Endothelial cell of umbilical vein (primary cell): ENCODE data around the gene GOLPH3. TPM values are rescaled to one million over a fixed set of nuclear protein-coding genes. Genes with fewer than 3 reads are reported as not detected.
"Not testable (repeated sequence)": the region's sequence is repeated elsewhere in the genome, so short reads cannot be mapped to it uniquely, and the experiment has no call there.

Experiments used
- BruUV-seq: library from RNA; stranded (reverse); fragments of 400-500 nt; replicated peaks from 2 replicates; lab custom pipeline; 2021; lab: Mats Ljungman, UMichigan
- CTCF ChIA-PET: fragments of 300-600, 350-600 bp; sonication (Branson Sonifier 250); formaldehyde crosslinking; loops from one replicate; lab custom pipeline; 2021; ENCODE audit warnings: antibody characterized with exemption, inconsistent platforms; lab: Charles Lee
- POLR2A ChIA-PET: fragments of 300-600, 350-600 bp; sonication (Branson Sonifier 250); formaldehyde crosslinking; loops from one replicate; lab custom pipeline; 2021; ENCODE audit warnings: antibody characterized with exemption, inconsistent platforms; lab: Charles Lee
- DNase-seq: peaks from one replicate; pipeline ENCODE4 v3.0.0-alpha.2; 2011; ENCODE audit warnings: low read depth, low spot score
- FAIRE-seq: peaks from 2 replicates; lab custom pipeline; 2011; peaks lifted over from hg19 to GRCh38; lab: Jason Lieb, UNC
- H2AFZ ChIP-seq: 2 replicates; pipeline ENCODE4 v1.6.0; 2012; ENCODE audit warnings: low read depth, low read length, control low read depth, inconsistent platforms
- H3K27ac ChIP-seq: 2 replicates; pipeline ENCODE4 v1.5.1; 2011; ENCODE audit warnings: low read depth, mild to moderate bottlenecking, control low read depth, low read length, moderate library complexity; ENCODE audit not compliant: insufficient read depth
- H3K27me3 ChIP-seq, 2 experiments: 2 replicates each; pipeline versions ENCODE4 v1.6.0 to v1.6.1; 2011; ENCODE audit warnings: low read length in 2 of 2, mixed read lengths in 1 of 2; ENCODE audit not compliant: control insufficient read depth in 2 of 2, insufficient read depth in 2 of 2
- H3K36me3 ChIP-seq, 2 experiments: 2 replicates in 1 of 2; 3 replicates in 1 of 2; pipeline ENCODE4 v1.5.1; 2011; ENCODE audit warnings: low read length in 2 of 2, mild to moderate bottlenecking in 1 of 2, moderate library complexity in 1 of 2; ENCODE audit not compliant: control insufficient read depth in 2 of 2, insufficient read depth in 2 of 2; ENCODE audit errors: extremely low read depth in 1 of 2
- H3K4me1 ChIP-seq: 3 replicates; pipeline ENCODE4 v1.5.1; 2011; ENCODE audit warnings: mild to moderate bottlenecking, low read length; ENCODE audit not compliant: control insufficient read depth, insufficient read depth; ENCODE audit errors: extremely low read depth
- H3K4me2 ChIP-seq: 2 replicates; pipeline ENCODE4 v1.6.1; 2011; ENCODE audit warnings: low read length, control low read depth, mixed read lengths; ENCODE audit not compliant: insufficient read depth
- H3K4me3 ChIP-seq, 3 experiments: fragments of 200-600 bp in 1 of 3; sonication (generic), shearing (Covaris generic) in 1 of 3; replicated peaks in 1 of 3; 2 replicates each; pipeline ENCODE4 v1.5.1; 2011 to 2016; ENCODE audit warnings: control low read depth in 3 of 3, low read length in 3 of 3, mild to moderate bottlenecking in 2 of 3, inconsistent platforms in 1 of 3, low read depth in 1 of 3, moderate library complexity in 1 of 3; ENCODE audit not compliant: insufficient read depth in 1 of 3
- H3K79me2 ChIP-seq: 2 replicates; pipeline ENCODE4 v1.6.0; 2012; ENCODE audit warnings: low read length, inconsistent platforms; ENCODE audit not compliant: control insufficient read depth, insufficient read depth
- H3K9ac ChIP-seq: replicated peaks from 2 replicates; pipeline ENCODE3; 2011; ENCODE audit warnings: low read length, control low read depth; ENCODE audit not compliant: insufficient read depth; ENCODE audit errors: extremely low read depth
- H3K9me1 ChIP-seq: replicated peaks from 3 replicates; pipeline ENCODE4 v1.6.0; 2011; ENCODE audit warnings: mild to moderate bottlenecking, low read length; ENCODE audit not compliant: control insufficient read depth, insufficient read depth; ENCODE audit errors: extremely low read depth
- H3K9me3 ChIP-seq: replicated peaks from 2 replicates; pipeline ENCODE4 v1.5.1; 2012; ENCODE audit warnings: low read length, inconsistent platforms; ENCODE audit not compliant: control insufficient read depth, insufficient read depth
- H4K20me1 ChIP-seq: replicated peaks from 2 replicates; pipeline ENCODE3; 2011; ENCODE audit warnings: mild to moderate bottlenecking, low read length; ENCODE audit not compliant: control insufficient read depth, insufficient read depth; ENCODE audit errors: extremely low read depth
- CTCF ChIP-seq, 2 donors: IDR thresholded peaks; 1 replicate in 1 of 2; 2 replicates in 1 of 2; pipeline ENCODE4 v1.5.1; 2011; ENCODE audit warnings: low read length in 2 of 2, mild to moderate bottlenecking in 2 of 2, moderate library complexity in 2 of 2, control low read depth in 1 of 2, inconsistent platforms in 1 of 2, low read depth in 1 of 2; ENCODE audit not compliant: insufficient read depth in 1 of 2; ENCODE audit errors: extremely low read depth in 1 of 2
- EZH2 ChIP-seq: IDR thresholded peaks from 2 replicates; pipeline ENCODE4 v1.6.1; 2012; ENCODE audit warnings: borderline replicate concordance, low read depth, mild to moderate bottlenecking, moderate library complexity, low read length, inconsistent platforms; ENCODE audit not compliant: severe bottlenecking
- GATA2 ChIP-seq: IDR thresholded peaks from 2 replicates; pipeline ENCODE4 v1.7.0; 2011; ENCODE audit warnings: low read depth, mild to moderate bottlenecking, moderate library complexity, mixed read lengths, low read length; ENCODE audit not compliant: insufficient read length, insufficient read depth
- JUN ChIP-seq: IDR thresholded peaks from 2 replicates; pipeline ENCODE4 v1.6.1; 2011; ENCODE audit warnings: borderline replicate concordance, low read depth; ENCODE audit not compliant: insufficient read length, insufficient read depth
- MYC ChIP-seq: IDR thresholded peaks from one replicate; pipeline ENCODE4 v1.6.1; 2011; ENCODE audit warnings: mild to moderate bottlenecking, low read depth, low read length
- dilution Hi-C: fragments of 300-500 bp; cut with MboI; formaldehyde crosslinking; loops from one replicate; pipeline ENCODE4 v1.15.0; 2019; ENCODE audit warnings: low sequenced_read_pairs; ENCODE audit not compliant: extremely low pct_ligation_motif_present
- intact Hi-C: fragments of 100-400 bp; cut with micrococcal nuclease; formaldehyde crosslinking; loops from one replicate; pipeline ENCODE4 v1.10.0; 2022
- polyA plus RNA-seq, 4 experiments: library from polyadenylated mRNA; depleted of rRNA in 3 of 4; stranded (reverse) in 3 of 4; unstranded in 1 of 4; fragments of >200 nt; gene quantifications; 2 replicates each; pipeline versions ENCODE4 v1.2.1 to v1.2.3, GENCODE V29; 2011 to 2012; ENCODE audit warnings: missing spikeins in 1 of 4
- total RNA-seq: library from RNA; stranded (reverse); gene quantifications from 2 replicates; pipeline ENCODE4 v1.2.3, GENCODE V29; 2021

The GOLPH3 gene
- total and polyA plus RNA-seq, 2 donors (not counting 3 experiments of a cell fraction or from before 2014, with no cell fraction given) = 38.1 to 70.2 TPM

- FAIRE-seq (no peak), DNase-seq (no peak)
- BruUV-seq = no TSS peak
- intact Hi-C loops = no loop called here
- CTCF ChIA-PET = no interaction called here
- Histone ChIP-seq H3K27ac (no peak overlapping the region), H3K4me2 (no peak overlapping the region), H4K20me1 (no peaks in the 10 kb centered on the region), H3K4me1 (no peaks in the 10 kb centered on the region), H3K36me3 (no peaks in the 10 kb centered on the region), H2AFZ (no peak overlapping the region), H3K9ac (no peak overlapping the region), H3K4me3 (no peak overlapping the region), H3K9me1 (no peaks in the 10 kb centered on the region), H3K79me2 (no peaks in the 10 kb centered on the region), H3K27me3 (no peaks in the 10 kb centered on the region), H3K9me3 (no peaks in the 10 kb centered on the region)
- TF ChIP-seq MYC = no peak
- dilution Hi-C loops = no loop called here
- POLR2A ChIA-PET = no interaction called here
Measured at GRCh38 chr5:32222723-32223470, 48.8 kb upstream of the GOLPH3 start.

- ChIA-PET POLR2A (no interaction called here), CTCF (no interaction called here)
- Histone ChIP-seq H4K20me1 (no peaks in the 10 kb centered on the region), H3K4me2 (no peak overlapping the region), H3K9me3 (no peaks in the 10 kb centered on the region), H3K4me1 (no peaks in the 10 kb centered on the region), H2AFZ (no peak overlapping the region), H3K36me3 (no peaks in the 10 kb centered on the region), H3K9me1 (no peaks in the 10 kb centered on the region), H3K27me3 (no peaks in the 10 kb centered on the region), H3K4me3 (no peak overlapping the region), H3K9ac (no peak overlapping the region), H3K27ac (no peak overlapping the region), H3K79me2 (no peaks in the 10 kb centered on the region)
- BruUV-seq = no TSS peak
- TF ChIP-seq CTCF (IDR thresholded peaks at IDR 0.05; ENCODE audit: extremely low read depth in 1 of 2, insufficient read depth in 1 of 2, low read depth in 1 of 2, low read length in 2 of 2) = no peak
- TF ChIP-seq MYC = no peak
- TF ChIP-seq GATA2 = no peak
- TF ChIP-seq JUN = no peak
- TF ChIP-seq EZH2 = no peak
- dilution Hi-C loops (no loop called here), intact Hi-C loops (no loop called here)
- DNase-seq (no peak), FAIRE-seq (no peak)
Measured at GRCh38 chr5:32217886-32218396, 43.8 kb upstream of the GOLPH3 start.

- DNase-seq, intact Hi-C loops, H4K20me1 ChIP-seq, H3K27ac ChIP-seq, H3K4me2 ChIP-seq, H3K9me1 ChIP-seq, BruUV-seq, POLR2A ChIA-PET, CTCF ChIA-PET, H3K4me1 ChIP-seq, H3K79me2 ChIP-seq, H2AFZ ChIP-seq, H3K9me3 ChIP-seq, FAIRE-seq, dilution Hi-C loops, H3K36me3 ChIP-seq, H3K27me3 ChIP-seq, H3K4me3 ChIP-seq, H3K9ac ChIP-seq: not testable (repeated sequence)
Measured at GRCh38 chr5:32214344-32214743, 40.2 kb upstream of the GOLPH3 start.
